Muscle of leg (tissue), 11 donors: ENCODE results near the gene RASSF7. TPM values are rescaled to one million over a fixed set of nuclear protein-coding genes. Genes with fewer than 3 reads are reported as not detected.

Experiments
- DNase-seq: peaks from one replicate; pipeline ENCODE4 v3.0.0; 2013
- H3K27ac ChIP-seq: one replicate; pipeline ENCODE4 v1.5.1; 2013; ENCODE audit warnings: mild to moderate bottlenecking, low read length, control low read depth
- H3K27me3 ChIP-seq: one replicate; pipeline ENCODE4 v1.6.1; 2013; ENCODE audit warnings: low read length; ENCODE audit not compliant: control insufficient read depth, insufficient read depth
- H3K36me3 ChIP-seq: one replicate; pipeline ENCODE4 v1.6.1; 2013; ENCODE audit warnings: low read length; ENCODE audit not compliant: control insufficient read depth, insufficient read depth
- H3K4me1 ChIP-seq: one replicate; pipeline ENCODE4 v1.6.1; 2013; ENCODE audit warnings: low read length; ENCODE audit not compliant: control insufficient read depth, insufficient read depth
- H3K4me3 ChIP-seq: one replicate; pipeline ENCODE4 v1.5.1; 2013; ENCODE audit warnings: low read length, control low read depth
- H3K9me3 ChIP-seq: replicated peaks from 2 replicates; pipeline ENCODE4 v1.6.1; 2013; ENCODE audit warnings: low read depth, low read length; ENCODE audit not compliant: control insufficient read depth
- WGBS: methylation state at CpG from one replicate; pipeline ENCODE4 v1.1.5; 2013; ENCODE audit warnings: missing lambda C conversion rate; ENCODE audit not compliant: insufficient coverage; 5-methylcytosine and 5-hydroxymethylcytosine counted together
- polyA plus RNA-seq, 8 donors: library from polyadenylated mRNA; unstranded; fragments of 120-200 nt; gene quantifications; one replicate each; pipeline versions ENCODE4 v1.2.1 to v1.2.3, GENCODE V29; 2013; ENCODE audit warnings: inconsistent platforms in 1 of 8, low replicate concordance in 1 of 8; ENCODE audit not compliant: insufficient read length in 8 of 8, insufficient read depth in 1 of 8
- total RNA-seq: library from RNA; stranded (reverse); fragments of 120-200 nt; gene quantifications from one replicate; pipeline ENCODE4 v1.2.4, GENCODE V29; 2013

The RASSF7 gene
- total and polyA plus RNA-seq, 9 donors = 2.3 to 4.4 (median 2.6) TPM

DNA sequence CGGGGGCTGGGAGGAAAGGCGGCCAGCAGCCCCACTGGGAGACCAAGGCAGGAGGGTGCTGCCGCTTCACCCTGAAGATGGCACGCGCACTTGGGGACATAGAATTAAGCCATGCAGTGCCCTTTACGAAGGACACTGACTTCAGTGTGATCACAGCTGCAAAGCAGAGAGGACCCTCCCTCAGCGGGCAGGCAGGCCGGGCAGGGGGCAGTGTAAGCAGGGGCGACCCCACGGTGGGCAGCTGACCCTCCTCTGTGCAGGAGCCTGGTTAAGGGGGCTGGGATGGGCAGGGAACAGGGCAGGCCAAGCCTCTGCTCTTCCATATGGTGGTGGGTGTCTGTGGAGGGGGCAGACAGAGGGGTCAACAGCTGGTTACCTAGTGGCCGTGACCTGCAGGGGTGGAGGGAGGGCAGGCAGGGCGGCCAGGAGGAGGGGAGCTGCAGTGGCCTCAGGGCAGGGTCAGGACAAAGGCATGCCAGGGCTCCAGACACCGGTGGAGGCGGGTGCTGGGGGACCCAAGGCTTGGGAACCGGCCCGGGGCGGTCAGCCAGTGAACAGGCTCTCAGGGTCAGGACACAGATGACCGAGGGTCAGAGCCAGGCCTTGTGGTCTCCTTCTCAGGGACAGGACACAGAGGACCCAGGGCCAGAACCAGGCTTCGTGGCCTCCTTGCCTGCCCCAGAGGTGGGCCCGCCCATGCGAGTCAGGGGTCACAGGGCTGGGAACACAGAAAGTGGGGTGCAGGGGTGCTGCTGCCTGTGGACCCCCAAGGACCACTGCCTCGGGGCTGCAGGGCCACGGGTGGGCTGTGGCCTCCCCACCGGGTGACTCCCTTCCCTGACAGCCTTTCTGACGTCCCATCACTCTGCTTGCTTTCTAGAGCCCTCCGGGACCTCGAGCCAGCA lies 7.4 kb upstream of the RASSF7 start:
- Histone ChIP-seq H3K9me3 (no peaks in the 10 kb centered on the region), H3K4me3 (no peak overlapping the region), H3K27ac (no peak overlapping the region), H3K27me3 (peaks cover 58% of the 10 kb centered on the region), H3K36me3 (no peaks in the 10 kb centered on the region), H3K4me1 (peaks cover 10% of the 10 kb centered on the region)
- DNase-seq = no peak
- 85% methylated on average over 25 of the region's 27 CpGs for WGBS

DNA sequence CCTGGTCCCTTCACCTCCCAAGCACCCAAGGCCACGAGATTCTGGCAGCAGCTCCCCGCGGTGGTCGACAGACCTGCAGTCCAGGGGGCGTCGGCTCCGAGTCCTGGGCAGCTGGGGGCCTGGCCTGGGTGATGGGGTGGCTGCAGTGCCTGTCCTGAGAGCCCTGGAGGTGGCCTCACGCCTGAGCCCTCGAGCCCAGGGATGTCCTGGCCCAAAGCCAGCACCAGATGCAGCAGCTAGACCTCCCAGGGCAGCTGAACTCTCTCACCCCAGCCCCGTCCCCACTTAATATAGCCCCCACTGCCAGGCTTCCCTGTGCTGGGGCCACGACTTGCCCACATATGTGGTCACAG lies 6.8 kb upstream of the RASSF7 start:
- no peaks in the 10 kb centered on the region for H3K9me3 ChIP-seq
- H3K27me3 ChIP-seq = peaks cover 64% of the 10 kb centered on the region
- no peak overlapping the region for H3K4me3 ChIP-seq
- WGBS = 62% methylated on average over 6 of the region's 11 CpGs
- no peaks in the 10 kb centered on the region for H3K36me3 ChIP-seq
- no peak for DNase-seq
- no peak overlapping the region for H3K27ac ChIP-seq
- peaks cover 10% of the 10 kb centered on the region for H3K4me1 ChIP-seq

DNA sequence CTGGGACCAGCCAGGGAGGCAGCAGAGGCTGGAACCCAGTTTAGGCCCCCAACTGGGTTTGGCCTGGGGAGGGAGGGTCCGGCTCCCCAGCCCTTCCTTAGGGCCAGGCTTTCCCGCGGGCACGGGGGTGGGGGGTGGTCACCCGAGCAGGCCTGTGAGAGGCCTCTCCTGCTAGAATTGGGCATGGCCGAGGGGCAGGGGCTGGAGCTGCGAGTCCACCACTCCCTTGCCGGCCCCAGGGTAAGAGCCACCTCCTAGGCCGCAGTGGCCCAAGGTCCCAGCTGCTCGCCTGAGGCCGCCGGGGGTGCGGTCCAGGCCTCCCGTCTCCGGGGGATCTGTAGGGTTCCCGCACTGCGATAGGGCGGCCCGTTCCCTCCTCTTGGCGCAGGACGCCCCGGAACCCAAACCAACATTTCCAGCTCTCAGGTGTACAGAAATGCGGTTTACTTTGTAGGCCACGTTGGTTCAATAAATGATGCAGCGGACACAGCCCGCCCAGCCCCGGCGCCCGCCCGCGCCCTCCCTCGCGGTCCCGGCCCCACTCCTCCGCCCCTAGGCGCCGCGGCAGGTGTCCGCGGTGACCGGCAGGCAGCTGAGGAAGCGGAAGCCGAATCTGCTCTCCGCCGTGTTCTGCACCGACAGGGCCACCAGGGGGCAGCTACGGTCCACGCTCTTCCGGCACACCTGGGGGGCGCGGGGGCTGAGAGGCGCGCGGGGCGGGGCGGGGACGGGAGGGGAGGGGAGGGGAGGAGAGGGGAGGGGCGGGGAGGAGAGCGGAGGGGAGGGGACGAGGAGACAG lies 6.1 kb upstream of the RASSF7 start:
- 9% methylated on average over 38 of the region's 60 CpGs for WGBS
- Histone ChIP-seq H3K4me1 (peaks cover 10% of the 10 kb centered on the region), H3K27me3 (peaks cover 71% of the 10 kb centered on the region), H3K36me3 (no peaks in the 10 kb centered on the region), H3K4me3 (no peak overlapping the region), H3K27ac (no peak overlapping the region), H3K9me3 (no peaks in the 10 kb centered on the region)
- DNase-seq = peak; percentile 69

DNA sequence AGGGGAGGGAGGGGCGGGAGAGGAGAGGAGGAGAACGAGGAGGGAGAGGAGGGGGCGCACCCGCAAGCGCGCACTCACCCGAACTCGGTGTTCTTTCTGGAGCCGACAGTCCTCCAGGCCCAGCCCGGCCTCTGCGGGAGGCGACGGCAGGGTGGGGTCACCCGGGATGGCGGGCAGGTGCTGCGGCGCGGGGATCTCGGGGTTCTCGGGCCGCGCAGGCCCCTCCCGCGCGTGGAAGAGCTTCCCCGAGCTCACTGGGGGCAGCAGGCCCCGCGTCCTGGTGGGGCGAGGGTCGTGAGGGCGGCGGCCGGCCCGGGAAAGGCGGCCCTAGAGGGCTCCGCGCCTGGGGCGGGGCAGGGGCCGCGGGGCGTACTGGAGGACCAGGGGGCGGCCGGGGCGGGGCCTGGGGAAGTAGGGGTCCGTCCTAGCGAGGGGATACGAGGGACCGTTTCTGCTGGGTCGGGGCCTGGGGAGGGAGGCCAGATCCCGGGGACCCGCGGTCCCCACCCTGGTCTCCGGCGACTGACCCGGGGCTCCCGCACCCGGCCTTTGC lies 5.5 kb upstream of the RASSF7 start:
- no peak for DNase-seq
- 1% methylated on average over 54 of the region's 57 CpGs for WGBS
- Histone ChIP-seq H3K4me1 (peaks cover 15% of the 10 kb centered on the region), H3K9me3 (no peaks in the 10 kb centered on the region), H3K27me3 (peaks cover 77% of the 10 kb centered on the region), H3K4me3 (no peak overlapping the region), H3K36me3 (no peaks in the 10 kb centered on the region), H3K27ac (no peak overlapping the region)

DNA sequence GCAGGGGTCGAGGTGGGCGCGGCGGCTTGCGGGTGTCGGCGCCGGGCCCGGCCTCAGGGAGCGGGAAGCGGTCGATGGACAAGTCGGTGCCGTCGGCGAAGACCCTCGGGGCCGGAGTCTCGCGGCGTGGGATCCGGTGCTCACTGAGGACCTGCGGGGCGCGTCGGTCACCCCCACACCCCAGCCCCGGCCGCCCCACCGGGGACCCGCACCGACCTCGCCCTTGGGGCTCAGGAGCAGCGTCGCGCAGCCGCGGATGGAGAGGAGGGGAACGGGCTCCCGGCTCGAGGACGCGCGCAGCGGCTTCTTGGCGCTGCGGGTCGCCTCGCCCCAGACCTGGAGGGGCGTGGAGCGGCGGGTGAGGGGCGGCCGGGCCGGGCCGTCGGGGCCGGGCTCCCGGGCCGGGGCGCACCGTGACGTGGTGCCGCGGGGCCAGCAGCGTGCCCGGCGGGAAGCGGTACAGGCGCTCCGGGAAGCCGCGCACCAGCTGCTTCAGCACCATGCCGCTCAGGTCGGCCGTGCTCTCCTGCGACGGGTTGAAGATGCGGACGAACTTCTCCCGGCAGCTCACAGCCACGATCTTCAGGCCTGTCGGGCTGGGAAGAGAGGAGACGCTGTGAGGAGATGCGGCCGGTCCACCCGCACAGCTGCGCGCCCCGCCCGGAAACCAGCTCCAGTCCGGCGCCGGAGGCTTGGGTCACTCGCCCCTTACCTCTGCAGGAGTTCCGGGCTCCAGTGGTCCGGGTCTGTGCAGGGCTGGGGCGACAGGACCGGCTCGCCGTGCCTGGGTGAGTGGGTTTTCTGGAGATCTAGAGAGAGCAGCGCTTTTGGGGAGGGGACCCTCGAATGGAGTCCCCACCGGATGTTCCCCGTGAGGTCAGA lies 4.7 kb upstream of the RASSF7 start:
- H3K4me3 ChIP-seq = no peak overlapping the region
- H3K9me3 ChIP-seq = no peaks in the 10 kb centered on the region
- peaks cover 79% of the 10 kb centered on the region for H3K27me3 ChIP-seq
- H3K4me1 ChIP-seq = peaks cover 17% of the 10 kb centered on the region
- 3% methylated on average over 75 of the region's 104 CpGs for WGBS
- DNase-seq = no peak
- no peak overlapping the region for H3K27ac ChIP-seq
- H3K36me3 ChIP-seq = no peaks in the 10 kb centered on the region

DNA sequence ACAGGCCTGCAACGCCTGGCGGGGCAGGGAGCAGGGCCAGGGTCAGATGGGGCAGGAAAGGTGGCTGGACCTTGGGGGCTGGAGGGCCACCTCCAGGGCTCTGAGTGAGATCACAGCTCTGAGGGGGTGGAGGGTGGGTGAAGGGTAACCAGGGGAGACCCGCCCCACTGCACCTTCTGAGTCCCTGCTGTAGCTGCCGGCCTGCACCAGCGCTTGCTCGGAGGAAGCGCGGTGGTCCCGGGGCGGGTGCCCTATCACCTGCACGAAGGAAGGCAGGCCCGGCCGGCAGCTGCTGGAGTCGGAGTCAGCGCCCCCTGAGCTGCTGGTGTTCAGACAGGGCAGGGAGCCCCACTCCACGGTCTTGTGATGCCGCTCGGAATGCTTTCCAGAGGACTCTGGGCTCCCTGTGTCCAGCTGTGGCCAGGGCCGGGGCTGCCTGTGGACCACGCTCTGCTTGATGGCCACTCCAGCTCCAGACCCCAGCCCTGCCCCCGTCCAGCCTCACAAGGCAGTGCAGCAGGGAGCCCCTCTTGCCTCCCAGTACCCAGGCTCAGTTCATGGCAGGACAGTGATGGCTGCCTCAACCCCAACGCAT lies 4.0 kb upstream of the RASSF7 start:
- no peaks in the 10 kb centered on the region for H3K36me3 ChIP-seq
- H3K9me3 ChIP-seq = no peaks in the 10 kb centered on the region
- H3K4me3 ChIP-seq = no peak overlapping the region
- no peak overlapping the region for H3K27ac ChIP-seq
- no peak for DNase-seq
- WGBS = 53% methylated on average over 21 of the region's 22 CpGs
- peaks cover 23% of the 10 kb centered on the region for H3K4me1 ChIP-seq
- peaks cover 81% of the 10 kb centered on the region for H3K27me3 ChIP-seq

DNA sequence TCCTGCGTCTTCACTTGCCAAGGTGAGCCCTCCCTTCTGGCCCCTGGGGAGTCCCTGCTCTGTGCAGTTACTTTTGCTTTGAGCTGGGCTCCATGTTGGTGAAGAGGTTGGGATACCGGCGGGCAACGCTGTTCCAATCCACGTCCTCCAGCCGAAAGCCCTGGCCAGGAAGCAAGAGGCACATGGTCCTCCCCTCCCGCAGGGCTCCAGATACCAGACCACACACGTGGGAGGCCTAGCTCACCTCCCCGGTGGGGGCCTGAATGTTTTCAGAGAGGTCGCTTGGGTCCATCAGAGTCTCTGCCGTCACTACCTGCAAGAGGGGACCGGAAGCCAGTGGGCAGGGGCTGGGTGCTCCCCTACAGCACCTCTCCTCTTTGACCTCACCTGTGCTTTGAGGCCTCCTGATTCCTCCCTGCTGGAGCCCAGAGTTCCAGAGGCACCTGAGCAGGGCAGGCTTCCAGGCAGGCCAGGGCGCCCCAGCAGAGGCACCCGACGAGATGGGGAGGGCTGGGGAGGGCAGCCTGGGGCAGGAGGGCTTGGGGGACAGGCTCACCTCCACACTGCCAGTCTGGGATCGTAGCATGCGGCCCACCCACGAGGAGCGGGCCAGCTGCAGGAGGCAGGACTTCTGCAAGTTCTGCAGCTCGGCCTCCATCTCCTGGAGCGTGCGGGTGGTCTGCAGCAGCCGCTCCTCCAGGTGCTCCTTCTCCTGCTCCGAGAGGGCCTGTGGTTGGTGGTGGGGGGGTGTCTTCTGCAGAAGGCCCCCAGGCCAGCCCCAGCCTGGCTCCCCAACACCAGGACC lies 3.2 kb upstream of the RASSF7 start:
- DNase-seq = no peak
- Histone ChIP-seq H3K36me3 (no peaks in the 10 kb centered on the region), H3K4me3 (no peak overlapping the region), H3K27me3 (peaks cover 84% of the 10 kb centered on the region), H3K4me1 (peaks cover 26% of the 10 kb centered on the region), H3K27ac (no peak overlapping the region), H3K9me3 (no peaks in the 10 kb centered on the region)
- 62% methylated on average over 14 of the region's 24 CpGs for WGBS

DNA sequence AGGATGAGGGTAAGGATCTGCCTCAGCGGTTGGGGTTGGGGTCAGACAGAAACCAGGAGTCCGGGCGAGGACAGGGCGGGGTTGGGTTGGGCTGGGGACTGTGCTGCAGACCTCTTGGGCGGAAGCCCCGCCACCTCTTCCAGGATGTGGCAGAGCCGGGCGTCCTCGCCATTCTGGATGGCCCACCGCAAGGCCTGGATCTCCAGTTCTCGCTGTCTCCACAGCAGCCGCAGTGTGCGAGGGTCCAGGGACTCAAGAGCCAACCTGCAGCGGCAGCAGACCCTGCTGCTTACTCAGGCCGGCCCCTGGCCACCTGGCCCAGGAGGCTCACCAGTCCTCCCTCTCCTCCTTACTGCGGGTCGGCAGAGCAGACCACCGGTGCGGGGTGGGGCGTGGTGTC lies 2.3 kb upstream of the RASSF7 start:
- 82% methylated on average over 15 of the region's 20 CpGs for WGBS
- Histone ChIP-seq H3K4me1 (peaks cover 26% of the 10 kb centered on the region), H3K27me3 (peaks cover 76% of the 10 kb centered on the region)

More for the DNA sequence above, 2.3 kb upstream of the RASSF7 start:
- DNase-seq = no peak
- no peaks in the 10 kb centered on the region for H3K36me3 ChIP-seq
- no peaks in the 10 kb centered on the region for H3K9me3 ChIP-seq
- H3K27ac ChIP-seq = no peak overlapping the region
- no peak overlapping the region for H3K4me3 ChIP-seq
